ENCODE data around the gene RASA2. TPM values are rescaled to one million over a fixed set of nuclear protein-coding genes. Genes with fewer than 3 reads are reported as not detected.

Gene RASA2
- polyA plus RNA-seq, 1 of the 3 experiments (the other 2 are of a cell fraction), result 2.4 TPM

DNA sequence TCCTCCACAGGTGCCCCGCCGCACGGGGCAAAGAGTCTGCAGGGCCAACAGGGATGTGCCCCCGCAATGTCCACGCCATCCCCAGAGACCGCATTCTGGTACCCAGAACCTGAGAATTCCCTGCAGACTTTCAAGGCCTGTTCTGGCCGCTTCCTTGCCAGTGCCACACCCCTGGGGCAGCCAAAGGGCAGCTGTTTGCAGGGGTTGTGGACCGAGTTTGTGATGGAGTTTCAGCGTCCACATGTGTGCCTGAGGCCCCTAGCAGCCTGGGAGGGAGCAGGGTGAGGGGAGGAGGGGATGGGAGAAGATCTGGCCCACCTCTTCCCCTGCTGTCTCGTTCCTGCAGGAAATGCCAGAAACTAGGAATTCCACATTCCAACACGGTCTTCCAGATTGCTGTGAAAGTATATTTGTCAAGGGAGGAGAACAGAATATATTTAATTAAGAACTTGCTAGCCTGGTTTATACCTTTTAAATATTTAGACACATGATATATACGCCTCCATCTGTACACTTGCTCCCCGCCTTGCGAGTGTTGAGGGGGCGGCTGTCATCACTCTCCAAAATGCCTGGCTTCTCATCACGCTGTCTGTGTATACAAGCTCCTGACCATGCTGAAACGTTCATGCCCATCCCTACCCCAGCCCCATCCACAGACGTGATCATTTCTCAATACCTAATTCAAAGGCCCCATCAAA, 31.1 kb upstream of the RASA2 start (continued):
- no peak for TF ChIP-seq RFX5 (IDR thresholded peaks at IDR 0.05; ENCODE audit: low read length)

DNA sequence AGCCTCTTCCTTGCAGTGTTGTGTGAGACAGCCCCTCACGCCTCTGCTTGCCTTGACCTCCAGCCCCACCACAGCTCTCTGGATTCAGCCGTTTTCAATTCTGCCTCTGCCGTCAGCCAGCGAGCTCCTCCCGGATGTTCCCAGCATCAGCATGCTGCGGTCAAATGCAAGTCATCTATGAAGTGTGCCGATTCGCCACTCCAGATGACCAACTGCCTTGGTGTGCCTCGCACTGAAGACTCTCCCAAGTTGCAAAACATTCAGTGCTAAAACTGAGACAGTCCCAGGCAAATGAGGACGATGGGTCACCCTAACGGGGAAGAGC, 30.6 kb upstream of the RASA2 start:
- H3K27ac ChIP-seq (ENCODE audit: low read depth in 2 of 2, low read length in 1 of 2), result no peak overlapping the region
- no peak overlapping the region for H2AFZ ChIP-seq (ENCODE audit: low read depth)
- H3K4me3 ChIP-seq (ENCODE audit: low read depth in 2 of 2, low read length in 1 of 2), result no peak overlapping the region
- DNase-seq, result no peak
- H3K9me2 ChIP-seq, result no peaks in the 10 kb centered on the region
- H4K20me1 ChIP-seq (ENCODE audit: insufficient read depth), result no peaks in the 10 kb centered on the region
- H3K79me2 ChIP-seq (ENCODE audit: insufficient read depth), result no peaks in the 10 kb centered on the region
- no peaks in the 10 kb centered on the region for H3K36me3 ChIP-seq (replicated peaks in 1 of 2; ENCODE audit: control insufficient read depth in 1 of 2, insufficient read depth in 2 of 2, low read length in 1 of 2)
- 95% methylated on average over 11 of the region's 11 CpGs for WGBS (ENCODE audit: low lambda C conversion rate)
- no peak overlapping the region for H3K4me2 ChIP-seq
- TF ChIP-seq JUND (IDR thresholded peaks at IDR 0.05) (no peak), FOXJ3 (CRISPR knock-in tag; IDR thresholded peaks at IDR 0.05) (no peak), SMC3 (IDR thresholded peaks at IDR 0.05; ENCODE audit: low read depth, low read length) (no peak), GABPA (IDR thresholded peaks at IDR 0.05; ENCODE audit: low read depth) (no peak), FOSL2 (IDR thresholded peaks at IDR 0.05; ENCODE audit: borderline replicate concordance, low read depth) (no peak), SIN3A (IDR thresholded peaks at IDR 0.05; ENCODE audit: borderline replicate concordance, low read depth, low read length) (no peak), RXRA (IDR thresholded peaks at IDR 0.05; ENCODE audit: borderline replicate concordance, low read depth) (no peak), EZH2phosphoT487 (IDR thresholded peaks at IDR 0.05; ENCODE audit: borderline replicate concordance, low read depth) (no peak), MXI1 (IDR thresholded peaks at IDR 0.05; ENCODE audit: low read depth, low read length) (no peak)
- TF ChIP-seq, protein P1, sequence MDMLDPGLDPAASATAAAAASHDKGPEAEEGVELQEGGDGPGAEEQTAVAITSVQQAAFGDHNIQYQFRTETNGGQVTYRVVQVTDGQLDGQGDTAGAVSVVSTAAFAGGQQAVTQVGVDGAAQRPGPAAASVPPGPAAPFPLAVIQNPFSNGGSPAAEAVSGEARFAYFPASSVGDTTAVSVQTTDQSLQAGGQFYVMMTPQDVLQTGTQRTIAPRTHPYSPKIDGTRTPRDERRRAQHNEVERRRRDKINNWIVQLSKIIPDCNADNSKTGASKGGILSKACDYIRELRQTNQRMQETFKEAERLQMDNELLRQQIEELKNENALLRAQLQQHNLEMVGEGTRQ (IDR thresholded peaks at IDR 0.05; ENCODE audit: borderline replicate concordance, low read depth, low read length), result no peak
- TF ChIP-seq, protein P2, sequence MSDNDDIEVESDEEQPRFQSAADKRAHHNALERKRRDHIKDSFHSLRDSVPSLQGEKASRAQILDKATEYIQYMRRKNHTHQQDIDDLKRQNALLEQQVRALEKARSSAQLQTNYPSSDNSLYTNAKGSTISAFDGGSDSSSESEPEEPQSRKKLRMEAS (IDR thresholded peaks at IDR 0.05; ENCODE audit: low read depth), result no peak
- TF ChIP-seq, protein P3, sequence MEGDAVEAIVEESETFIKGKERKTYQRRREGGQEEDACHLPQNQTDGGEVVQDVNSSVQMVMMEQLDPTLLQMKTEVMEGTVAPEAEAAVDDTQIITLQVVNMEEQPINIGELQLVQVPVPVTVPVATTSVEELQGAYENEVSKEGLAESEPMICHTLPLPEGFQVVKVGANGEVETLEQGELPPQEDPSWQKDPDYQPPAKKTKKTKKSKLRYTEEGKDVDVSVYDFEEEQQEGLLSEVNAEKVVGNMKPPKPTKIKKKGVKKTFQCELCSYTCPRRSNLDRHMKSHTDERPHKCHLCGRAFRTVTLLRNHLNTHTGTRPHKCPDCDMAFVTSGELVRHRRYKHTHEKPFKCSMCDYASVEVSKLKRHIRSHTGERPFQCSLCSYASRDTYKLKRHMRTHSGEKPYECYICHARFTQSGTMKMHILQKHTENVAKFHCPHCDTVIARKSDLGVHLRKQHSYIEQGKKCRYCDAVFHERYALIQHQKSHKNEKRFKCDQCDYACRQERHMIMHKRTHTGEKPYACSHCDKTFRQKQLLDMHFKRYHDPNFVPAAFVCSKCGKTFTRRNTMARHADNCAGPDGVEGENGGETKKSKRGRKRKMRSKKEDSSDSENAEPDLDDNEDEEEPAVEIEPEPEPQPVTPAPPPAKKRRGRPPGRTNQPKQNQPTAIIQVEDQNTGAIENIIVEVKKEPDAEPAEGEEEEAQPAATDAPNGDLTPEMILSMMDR (IDR thresholded peaks at IDR 0.05), result no peak
- ChIA-PET CTCF (interaction anchor here (1.0 to 6.6 kb wide), 9 partner anchors 11 to 153 kb away, joined by 3 to 123 read pairs (median 10); partner anchors contain the start of gene RASA2), POLR2A (interaction anchor here (1.1 kb wide), 1 partner anchor 144 kb away, joined by 4 read pairs; no protein-coding TSS in a partner anchor)
- H3K27me3 ChIP-seq (ENCODE audit: insufficient read depth), result no peaks in the 10 kb centered on the region
- no peaks in the 10 kb centered on the region; a peak in 2 of 4 replicates for H3K4me1 ChIP-seq (ENCODE audit: control insufficient read depth in 1 of 2, insufficient read depth in 2 of 2, low read depth in 1 of 2, low read length in 1 of 2)
- no peak overlapping the region for H3K9ac ChIP-seq
- H3K9me3 ChIP-seq, result no peaks in the 10 kb centered on the region
- H3F3A ChIP-seq (replicated peaks; ENCODE audit: insufficient read depth), result no peaks in the 10 kb centered on the region
